ENCODE results near the gene TFCP2L1. TPM values are rescaled to one million over a fixed set of nuclear protein-coding genes. Genes with fewer than 3 reads are reported as not detected.

Gene TFCP2L1
- total RNA-seq, 1 experiment from 2014 or later = 1.8 TPM

GRCh38 chr2:121217627-121218026 lies 67.4 kb downstream of the TFCP2L1 start:
- no peak overlapping the region for H2BK12ac ChIP-seq (ENCODE audit: insufficient read length, low read depth, low read length)
- H3K18ac ChIP-seq (ENCODE audit: insufficient read length, low read depth, low read length) = no peak overlapping the region
- no CpG with 5 or more reads among the region's 10 CpGs for WGBS (ENCODE audit: extremely low coverage, insufficient read length, low lambda C conversion rate)
- no peak overlapping the region for H2AFZ ChIP-seq (ENCODE audit: low read length)
- no peaks in the 10 kb centered on the region for H3K23me2 ChIP-seq (ENCODE audit: insufficient read length, low read depth, low read length, poor library complexity, severe bottlenecking)
- H3K36me3 Mint-ChIP-seq (ENCODE audit: insufficient read depth in 1 of 3, low read depth in 3 of 3) = no peaks in the 10 kb centered on the region
- H3K9me3 ChIP-seq (ENCODE audit: control insufficient read depth, low read depth, low read length) = no peaks in the 10 kb centered on the region
- H3K79me1 ChIP-seq (ENCODE audit: insufficient read depth, low read depth, low read length, poor library complexity, severe bottlenecking) = no peaks in the 10 kb centered on the region
- H3K27me3 Mint-ChIP-seq (ENCODE audit: low read depth) = peaks cover 1% of the 10 kb centered on the region
- no peak overlapping the region for H3K4me2 ChIP-seq (ENCODE audit: insufficient read depth, insufficient read length, low read length)
- H3K27me3 ChIP-seq (ENCODE audit: insufficient read depth, low read length) = no peaks in the 10 kb centered on the region
- no peaks in the 10 kb centered on the region; a peak in 1 of 5 replicates for H3K9me3 Mint-ChIP-seq
- TF ChIP-seq CTCF (conservative IDR thresholded peaks at IDR 0.05) = no peak
- no peak overlapping the region for H3T11ph ChIP-seq (ENCODE audit: low read length)
- no peaks in the 10 kb centered on the region for H3K79me2 ChIP-seq (ENCODE audit: insufficient read depth, low read length)
- DNase-seq = no peak
- no peak overlapping the region for H2BK5ac ChIP-seq (ENCODE audit: insufficient read length, low read length)
- no peak overlapping the region for H3K27ac Mint-ChIP-seq
- no peak overlapping the region for H3K4ac ChIP-seq (ENCODE audit: low read depth, low read length)
- H2BK20ac ChIP-seq (ENCODE audit: low read depth, low read length, poor library complexity, severe bottlenecking) = no peak overlapping the region
- no peak overlapping the region for H3K9ac ChIP-seq (ENCODE audit: extremely low read depth, insufficient read length, low read length)
- no peak overlapping the region; the same call in 1 of the 2 replicates for H3K14ac ChIP-seq (ENCODE audit: insufficient read depth, low read length)
- no peak overlapping the region for H3K27ac ChIP-seq (ENCODE audit: insufficient read length, low read depth, low read length)
- H3K4me3 Mint-ChIP-seq = no peak overlapping the region
- H4K8ac ChIP-seq (replicated peaks; ENCODE audit: insufficient read length, low read depth, low read length) = no peak overlapping the region
- no peak overlapping the region for H2AK5ac ChIP-seq (ENCODE audit: insufficient read length, low read length)
- no peak overlapping the region for H3K23ac ChIP-seq (ENCODE audit: insufficient read length, low read depth, low read length)
- no peak overlapping the region for H2BK15ac ChIP-seq (ENCODE audit: low read depth, low read length)
- H2BK120ac ChIP-seq (ENCODE audit: low read depth, low read length, poor library complexity, severe bottlenecking) = no peak overlapping the region
- no peaks in the 10 kb centered on the region for H3K4me1 ChIP-seq (ENCODE audit: insufficient read depth, low read length)
- peaks cover 16 to 19% of the 10 kb centered on the region in 2 experiments for H3K4me1 Mint-ChIP-seq
- no peak overlapping the region for H4K91ac ChIP-seq (ENCODE audit: insufficient read length, low read depth, low read length)
- no peaks in the 10 kb centered on the region for H4K20me1 ChIP-seq (ENCODE audit: control insufficient read depth, insufficient read depth, insufficient read length)
- H3K56ac ChIP-seq (ENCODE audit: insufficient read length, low read depth, low read length) = no peak overlapping the region
- H4K5ac ChIP-seq (ENCODE audit: insufficient read length, low read depth, low read length) = no peak overlapping the region

Data from H9 (cell line).